H9 (cell line): Measurements from ENCODE around the gene RAD23A. TPM values are rescaled to one million over a fixed set of nuclear protein-coding genes. Genes with fewer than 3 reads are reported as not detected.

Experiments
- DNase-seq: peaks from one replicate; pipeline ENCODE4 v3.0.0-alpha.2; 2017
- H2AFZ ChIP-seq: one replicate; pipeline ENCODE4 v1.6.1; 2013; ENCODE audit warnings: mild to moderate bottlenecking, low read length, control low read depth, moderate library complexity
- H2AK5ac ChIP-seq: 2 replicates; pipeline ENCODE4 v1.6.1; 2013; ENCODE audit warnings: low read length, control low read depth, mixed read lengths; ENCODE audit not compliant: insufficient read length
- H2BK120ac ChIP-seq: one replicate; pipeline ENCODE4 v1.6.1; 2013; ENCODE audit warnings: low read depth, mild to moderate bottlenecking, low read length, control low read depth, inconsistent platforms; ENCODE audit not compliant: poor library complexity, severe bottlenecking
- H2BK12ac ChIP-seq: 2 replicates; pipeline ENCODE4 v1.6.1; 2013; ENCODE audit warnings: low read length, control low read depth, mixed read lengths, low read depth; ENCODE audit not compliant: insufficient read length
- H2BK15ac ChIP-seq: 2 replicates; pipeline ENCODE4 v1.6.1; 2013; ENCODE audit warnings: low read depth, low read length, control low read depth
- H2BK20ac ChIP-seq: one replicate; pipeline ENCODE4 v1.6.1; 2013; ENCODE audit warnings: low read depth, mild to moderate bottlenecking, low read length, control low read depth, inconsistent platforms; ENCODE audit not compliant: poor library complexity, severe bottlenecking
- H2BK5ac ChIP-seq: 2 replicates; pipeline ENCODE4 v1.6.1; 2013; ENCODE audit warnings: low read length, control low read depth, mixed read lengths; ENCODE audit not compliant: insufficient read length
- H3K14ac ChIP-seq: 2 replicates; pipeline ENCODE4 v1.6.1; 2013; ENCODE audit warnings: low read length, control low read depth; ENCODE audit not compliant: insufficient read depth
- H3K18ac ChIP-seq: 2 replicates; pipeline ENCODE4 v1.6.1; 2013; ENCODE audit warnings: low read depth, mild to moderate bottlenecking, mixed read lengths, low read length, control low read depth; ENCODE audit not compliant: insufficient read length
- H3K23ac ChIP-seq: 2 replicates; pipeline ENCODE4 v1.6.1; 2013; ENCODE audit warnings: low read length, control low read depth, mixed read lengths, low read depth; ENCODE audit not compliant: insufficient read length
- H3K23me2 ChIP-seq: 2 replicates; pipeline ENCODE4 v1.6.1; 2013; ENCODE audit warnings: low read depth, mild to moderate bottlenecking, mixed read lengths, low read length, control low read depth; ENCODE audit not compliant: insufficient read length, poor library complexity, severe bottlenecking
- H3K27ac ChIP-seq: 2 replicates; pipeline ENCODE4 v1.5.1; 2013; ENCODE audit warnings: low read length, control low read depth, mixed read lengths, low read depth; ENCODE audit not compliant: insufficient read length
- H3K27me3 ChIP-seq: 2 replicates; pipeline ENCODE4 v1.6.1; 2013; ENCODE audit warnings: low read length, control low read depth, inconsistent platforms; ENCODE audit not compliant: insufficient read depth
- H3K4ac ChIP-seq: 2 replicates; pipeline ENCODE4 v1.6.1; 2013; ENCODE audit warnings: low read depth, mild to moderate bottlenecking, control low read depth, inconsistent platforms, low read length, moderate library complexity
- H3K4me1 ChIP-seq: 2 replicates; pipeline ENCODE4 v1.6.1; 2013; ENCODE audit warnings: low read length, control low read depth, inconsistent platforms; ENCODE audit not compliant: insufficient read depth
- H3K4me2 ChIP-seq: 2 replicates; pipeline ENCODE4 v1.6.1; 2013; ENCODE audit warnings: low read length, control low read depth, mixed read lengths; ENCODE audit not compliant: insufficient read length, insufficient read depth
- H3K56ac ChIP-seq: 2 replicates; pipeline ENCODE4 v1.6.1; 2013; ENCODE audit warnings: low read depth, mild to moderate bottlenecking, mixed read lengths, low read length, control low read depth; ENCODE audit not compliant: insufficient read length
- H3K79me1 ChIP-seq: 2 replicates; pipeline ENCODE4 v1.6.1; 2013; ENCODE audit warnings: low read depth, mild to moderate bottlenecking, moderate library complexity, low read length, control low read depth, inconsistent platforms; ENCODE audit not compliant: insufficient read depth, poor library complexity, severe bottlenecking
- H3K79me2 ChIP-seq: 2 replicates; pipeline ENCODE4 v1.6.1; 2013; ENCODE audit warnings: low read length, control low read depth, inconsistent platforms; ENCODE audit not compliant: insufficient read depth
- H3K9ac ChIP-seq: 2 replicates; pipeline ENCODE4 v1.6.1; 2013; ENCODE audit warnings: low read length, control low read depth, mixed read lengths; ENCODE audit not compliant: insufficient read length; ENCODE audit errors: extremely low read depth
- H3K9me3 ChIP-seq: one replicate; pipeline ENCODE4 v1.6.1; 2013; ENCODE audit warnings: low read depth, low read length, inconsistent platforms; ENCODE audit not compliant: control insufficient read depth
- H3T11ph ChIP-seq: one replicate; pipeline ENCODE4 v1.6.1; 2013; ENCODE audit warnings: mild to moderate bottlenecking, low read length, control low read depth, inconsistent platforms
- H4K20me1 ChIP-seq: one replicate; pipeline ENCODE4 v1.6.1; 2013; ENCODE audit not compliant: control insufficient read depth, insufficient read length, insufficient read depth
- H4K5ac ChIP-seq: 2 replicates; pipeline ENCODE4 v1.6.1; 2013; ENCODE audit warnings: low read depth, mild to moderate bottlenecking, mixed read lengths, low read length, control low read depth; ENCODE audit not compliant: insufficient read length
- H4K8ac ChIP-seq: replicated peaks from 2 replicates; pipeline ENCODE4 v1.6.1; 2013; ENCODE audit warnings: low read length, control low read depth, mixed read lengths, low read depth; ENCODE audit not compliant: insufficient read length
- H4K91ac ChIP-seq: 2 replicates; pipeline ENCODE4 v1.6.1; 2013; ENCODE audit warnings: low read depth, mild to moderate bottlenecking, moderate library complexity, mixed read lengths, low read length, control low read depth; ENCODE audit not compliant: insufficient read length
- H3K27ac Mint-ChIP-seq, 3 experiments: 2 replicates in 2 of 3; 3 replicates in 1 of 3; pipeline ENCODE4 v1.8.0; 2020 to 2021; ENCODE audit warnings: mixed read lengths in 3 of 3, mild to moderate bottlenecking in 1 of 3, moderate library complexity in 1 of 3
- H3K27me3 Mint-ChIP-seq: 2 replicates; pipeline ENCODE4 v1.8.0; 2021; ENCODE audit warnings: low read depth, mild to moderate bottlenecking, moderate library complexity, mixed read lengths
- H3K36me3 Mint-ChIP-seq, 3 experiments: 2 replicates in 2 of 3; 3 replicates in 1 of 3; pipeline ENCODE4 v1.8.0; 2020 to 2021; ENCODE audit warnings: low read depth in 3 of 3, mixed read lengths in 3 of 3; ENCODE audit not compliant: insufficient read depth in 1 of 3
- H3K4me1 Mint-ChIP-seq, 2 experiments: 2 replicates each; pipeline ENCODE4 v1.8.0; 2020; ENCODE audit warnings: mixed read lengths in 2 of 2
- H3K4me3 Mint-ChIP-seq, 2 experiments: 2 replicates in 1 of 2; 3 replicates in 1 of 2; pipeline ENCODE4 v1.8.0; 2020 to 2021; ENCODE audit warnings: mild to moderate bottlenecking in 2 of 2, mixed read lengths in 2 of 2, moderate library complexity in 1 of 2
- H3K9me3 Mint-ChIP-seq, 2 experiments: 2 replicates in 1 of 2; 3 replicates in 1 of 2; pipeline ENCODE4 v1.8.0; 2020; ENCODE audit warnings: mild to moderate bottlenecking in 2 of 2, mixed read lengths in 2 of 2, moderate library complexity in 1 of 2
- CTCF ChIP-seq: fragments of 200-600 bp; sonication (generic); conservative IDR thresholded peaks from 3 replicates; pipeline ENCODE4 v1.8.0; 2021; ENCODE audit warnings: antibody characterized with exemption, mild to moderate bottlenecking
- WGBS: extraction: QIAGEN DNeasy Blood & Tissue Kit; methylation state at CpG from one replicate; pipeline ENCODE4 v1.1.7; 2013; ENCODE audit warnings: missing lambda C conversion rate, low lambda C conversion rate, mixed read lengths; ENCODE audit not compliant: insufficient read length; ENCODE audit errors: extremely low coverage; 5-methylcytosine and 5-hydroxymethylcytosine counted together
- total RNA-seq: library from RNA; stranded (reverse); gene quantifications from 2 replicates; pipeline ENCODE4 v1.2.1, GENCODE V29; 2021

Gene RAD23A
- total RNA-seq, 1 experiment from 2014 or later = 62.2 TPM

GRCh38 chr19:12973236-12973635 is 27.6 kb downstream of the RAD23A start:
- no peaks in the 10 kb centered on the region for H3K79me1 ChIP-seq
- H3K27ac Mint-ChIP-seq = no peak overlapping the region
- H3T11ph ChIP-seq = no peak overlapping the region
- no peak overlapping the region for H3K18ac ChIP-seq
- H3K4me3 Mint-ChIP-seq = no peak overlapping the region
- no CpG with 5 or more reads among the region's 16 CpGs for WGBS
- H3K23ac ChIP-seq = no peak overlapping the region
- no peak overlapping the region for H2AFZ ChIP-seq
- peaks cover 27% of the 10 kb centered on the region for H3K27me3 Mint-ChIP-seq
- H3K79me2 ChIP-seq = no peaks in the 10 kb centered on the region
- no peak overlapping the region for H2AK5ac ChIP-seq
- no peaks in the 10 kb centered on the region for H3K4me1 ChIP-seq
- no peaks in the 10 kb centered on the region for H4K20me1 ChIP-seq
- no peak overlapping the region for H2BK15ac ChIP-seq
- H2BK20ac ChIP-seq = no peak overlapping the region
- H4K5ac ChIP-seq = no peak overlapping the region
- H4K8ac ChIP-seq = no peak overlapping the region
- no peaks in the 10 kb centered on the region for H3K9me3 ChIP-seq
- H3K4me2 ChIP-seq = no peak overlapping the region
- no peak overlapping the region for H3K56ac ChIP-seq
- H3K27me3 ChIP-seq = no peaks in the 10 kb centered on the region
- no peaks in the 10 kb centered on the region for H3K23me2 ChIP-seq
- H3K9me3 Mint-ChIP-seq = no peaks in the 10 kb centered on the region
- no peak overlapping the region for H2BK5ac ChIP-seq
- no peak overlapping the region for H3K14ac ChIP-seq
- H2BK120ac ChIP-seq = no peak overlapping the region
- peak; percentile 23 for DNase-seq
- peaks cover 0 to 7% of the 10 kb centered on the region in 2 experiments; a peak in 1 of 4 replicates for H3K4me1 Mint-ChIP-seq
- H2BK12ac ChIP-seq = no peak overlapping the region
- H3K4ac ChIP-seq = no peak overlapping the region
- H4K91ac ChIP-seq = no peak overlapping the region
- no peak overlapping the region for H3K27ac ChIP-seq
- H3K36me3 Mint-ChIP-seq = no peaks in the 10 kb centered on the region; a peak in 1 of 7 replicates
- TF ChIP-seq CTCF = no peak
- H3K9ac ChIP-seq = no peak overlapping the region
